SK-N-SH (cell line): Measurements from ENCODE around the gene ALDH16A1. TPM values are rescaled to one million over a fixed set of nuclear protein-coding genes. Genes with fewer than 3 reads are reported as not detected.

Experiments
- CTCF ChIA-PET: fragments of 300-600, 350-600 bp; formaldehyde crosslinking; extraction: SDS; loops from one replicate; lab custom pipeline; 2021; lab: Yijun Ruan, JAX
- POLR2A ChIA-PET: fragments of 350-600 bp; sonication (Branson Sonifier 250); formaldehyde crosslinking; extraction: SDS; loops from one replicate; lab custom pipeline; 2020; ENCODE audit warnings: antibody characterized with exemption, inconsistent platforms; lab: Yijun Ruan, JAX
- DNase-seq: peaks from one replicate; pipeline ENCODE4 v3.0.0; 2012
- H2AFZ ChIP-seq: fragments of 200-600 bp; sonication (generic); 2 replicates; pipeline ENCODE4 v1.8.1; 2016; ENCODE audit warnings: antibody characterized with exemption, mild to moderate bottlenecking, low read depth
- H3F3A ChIP-seq: fragments of 200-600 bp; sonication (generic); replicated peaks from 2 replicates; pipeline ENCODE3; 2016; ENCODE audit warnings: antibody characterized with exemption, mild to moderate bottlenecking; ENCODE audit not compliant: insufficient read depth
- H3K27ac ChIP-seq, 2 experiments: fragments of 200-500 bp in 1 of 2; fragments of 200-600 bp in 1 of 2; sonication (Bioruptor generic) in 1 of 2; sonication (generic), shearing (Covaris generic) in 1 of 2; 2 replicates each; pipeline versions ENCODE4 v1.5.1 to v1.6.1; 2014 to 2016; ENCODE audit warnings: low read depth in 2 of 2, inconsistent platforms in 1 of 2, low read length in 1 of 2, mild to moderate bottlenecking in 1 of 2, mixed read lengths in 1 of 2
- H3K27me3 ChIP-seq: fragments of 200-600 bp; sonication (generic), shearing (Covaris generic); 2 replicates; pipeline ENCODE4 v1.6.1; 2016; ENCODE audit warnings: mixed run types; ENCODE audit not compliant: insufficient read depth
- H3K36me3 ChIP-seq, 2 experiments: fragments of 200-500 bp in 1 of 2; fragments of 200-600 bp in 1 of 2; sonication (Bioruptor generic) in 1 of 2; sonication (generic) in 1 of 2; replicated peaks in 1 of 2; 2 replicates each; pipeline versions ENCODE3 to v1.5.1; 2014 to 2016; ENCODE audit warnings: low read length in 1 of 2, mild to moderate bottlenecking in 1 of 2; ENCODE audit not compliant: insufficient read depth in 2 of 2, control insufficient read depth in 1 of 2
- H3K4me1 ChIP-seq, 2 experiments: fragments of 200-500 bp in 1 of 2; fragments of 200-600 bp in 1 of 2; sonication (Bioruptor generic) in 1 of 2; sonication (generic), shearing (Covaris generic) in 1 of 2; 2 replicates each; pipeline versions ENCODE4 v1.5.1 to v1.6.1; 2014 to 2016; ENCODE audit warnings: low read depth in 1 of 2, low read length in 1 of 2, mixed run types in 1 of 2; ENCODE audit not compliant: insufficient read depth in 2 of 2, control insufficient read depth in 1 of 2
- H3K4me2 ChIP-seq: fragments of 200-600 bp; sonication (generic), shearing (Covaris generic); 2 replicates; pipeline ENCODE4 v1.6.1; 2017; ENCODE audit warnings: mixed run types
- H3K4me3 ChIP-seq, 2 experiments: fragments of 200-500 bp in 1 of 2; fragments of 200-600 bp in 1 of 2; sonication (Bioruptor generic) in 1 of 2; sonication (generic), shearing (Covaris generic) in 1 of 2; 2 replicates each; pipeline versions ENCODE4 v1.5.1 to v1.8.1; 2014 to 2016; ENCODE audit warnings: low read depth in 2 of 2, inconsistent platforms in 1 of 2, low read length in 1 of 2, mild to moderate bottlenecking in 1 of 2, mixed read lengths in 1 of 2, moderate library complexity in 1 of 2
- H3K79me2 ChIP-seq: fragments of 200-600 bp; sonication (generic); 2 replicates; pipeline ENCODE4 v1.8.1; 2017; ENCODE audit warnings: mild to moderate bottlenecking; ENCODE audit not compliant: insufficient read depth
- H3K9ac ChIP-seq: fragments of 200-600 bp; sonication (generic); 2 replicates; pipeline ENCODE4 v1.6.1; 2017; ENCODE audit warnings: mixed run types
- H3K9me2 ChIP-seq: fragments of 200-600 bp; sonication (generic); 2 replicates; pipeline ENCODE4 v1.6.1; 2017; ENCODE audit warnings: mixed run types
- H3K9me3 ChIP-seq: fragments of 200-600 bp; sonication (generic); 2 replicates; pipeline ENCODE4 v1.6.1; 2017; ENCODE audit warnings: mixed run types, mild to moderate bottlenecking, moderate library complexity
- H4K20me1 ChIP-seq: fragments of 200-600 bp; sonication (generic); 2 replicates; pipeline ENCODE4 v1.6.1; 2017; ENCODE audit warnings: mild to moderate bottlenecking, mixed run types; ENCODE audit not compliant: insufficient read depth
- ELF1 ChIP-seq: IDR thresholded peaks from 2 replicates; pipeline ENCODE4 v1.4.0; 2012
- EP300 ChIP-seq, 2 experiments: IDR thresholded peaks; 2 replicates each; pipeline versions ENCODE4 v1.4.0 to v1.6.1; 2012; ENCODE audit warnings: borderline replicate concordance in 1 of 2, low read depth in 1 of 2, low read length in 1 of 2
- EZH2phosphoT487 ChIP-seq: fragments of 200-600 bp; sonication (generic); IDR thresholded peaks from 2 replicates; pipeline ENCODE4 v1.6.1; 2017; ENCODE audit warnings: low read depth, mixed run types, mild to moderate bottlenecking, antibody characterized with exemption, moderate library complexity, borderline replicate concordance
- FOXJ3 ChIP-seq: sonication (generic); formaldehyde crosslinking; IDR thresholded peaks from 2 replicates; pipeline ENCODE4 v1.5.1; 2020; ENCODE audit warnings: mild to moderate bottlenecking, missing genetic modification reagents
- GABPA ChIP-seq: IDR thresholded peaks from 2 replicates; pipeline ENCODE4 v1.4.0; 2012; ENCODE audit warnings: low read depth, mild to moderate bottlenecking
- GATA2 ChIP-seq: sonication (generic); formaldehyde crosslinking; IDR thresholded peaks from 2 replicates; pipeline ENCODE4 v1.5.0; 2020; ENCODE audit warnings: mild to moderate bottlenecking, missing genetic modification reagents
- IRF3 ChIP-seq: fragments of 150-350 bp; IDR thresholded peaks from 2 replicates; pipeline ENCODE4 v1.6.1; 2016; ENCODE audit warnings: mild to moderate bottlenecking, low read depth, low read length
- JUND ChIP-seq: IDR thresholded peaks from 2 replicates; pipeline ENCODE4 v1.4.0; 2012
- MXI1 ChIP-seq: IDR thresholded peaks from 2 replicates; pipeline ENCODE4 v1.6.1; 2012; ENCODE audit warnings: mild to moderate bottlenecking, low read depth, low read length, improper control_type of control experiment
- RCOR1 ChIP-seq: fragments of 150-350 bp; IDR thresholded peaks from 2 replicates; pipeline ENCODE4 v1.6.1; 2017; ENCODE audit warnings: antibody characterized with exemption, low read length
- REST ChIP-seq: IDR thresholded peaks from 2 replicates; pipeline ENCODE4 v1.6.1; 2012; ENCODE audit warnings: mild to moderate bottlenecking, low read depth, low read length, moderate library complexity
- RFX5 ChIP-seq: IDR thresholded peaks from 2 replicates; pipeline ENCODE4 v1.6.1; 2012; ENCODE audit warnings: mild to moderate bottlenecking, improper control_type of control experiment, low read length
- SIN3A ChIP-seq: IDR thresholded peaks from 2 replicates; pipeline ENCODE4 v1.6.1; 2012; ENCODE audit warnings: low read depth, mild to moderate bottlenecking, low read length, moderate library complexity, borderline replicate concordance
- SMC3 ChIP-seq: IDR thresholded peaks from 2 replicates; pipeline ENCODE4 v1.6.1; 2012; ENCODE audit warnings: low read depth, low read length, improper control_type of control experiment
- TCF12 ChIP-seq: IDR thresholded peaks from 2 replicates; pipeline ENCODE4 v1.4.0; 2012
- TEAD4 ChIP-seq: IDR thresholded peaks from 2 replicates; pipeline ENCODE4 v1.4.0; 2012; ENCODE audit warnings: mild to moderate bottlenecking, borderline replicate concordance; ENCODE audit not compliant: insufficient read depth
- YY1 ChIP-seq: IDR thresholded peaks from 2 replicates; pipeline ENCODE4 v1.4.0; 2012; ENCODE audit warnings: low read depth, mild to moderate bottlenecking
- ZBTB33 ChIP-seq: IDR thresholded peaks from 2 replicates; pipeline ENCODE4 v1.4.0; 2012; ENCODE audit warnings: low read depth, borderline replicate concordance
- WGBS: methylation state at CpG from one replicate; pipeline ENCODE4 v1.1.6; 2017; ENCODE audit warnings: low lambda C conversion rate; 5-methylcytosine and 5-hydroxymethylcytosine counted together
- polyA plus RNA-seq, 3 experiments: library from polyadenylated mRNA; depleted of rRNA; stranded (reverse); fragments of >200 nt; gene quantifications; 2 replicates each; pipeline ENCODE4 v1.2.3, GENCODE V29; 2012

ALDH16A1 gene
- polyA plus RNA-seq, 1 of the 3 experiments (the other 2 are of a cell fraction): 15.7 TPM

- POLR2A ChIA-PET: no interaction called here
- no peak overlapping the region for H3K4me2 ChIP-seq
- no peak overlapping the region for H3K27ac ChIP-seq
- peaks cover 0 to 12% of the 10 kb centered on the region in 2 experiments; a peak in 1 of 4 replicates for H3K4me1 ChIP-seq
- H3K79me2 ChIP-seq: no peaks in the 10 kb centered on the region
- no peak overlapping the region for H3K9ac ChIP-seq
- 83% methylated on average over 5 of the region's 5 CpGs for WGBS
- no peak overlapping the region for H3K4me3 ChIP-seq
- no peaks in the 10 kb centered on the region for H3K36me3 ChIP-seq
- no peak for DNase-seq
- H3K27me3 ChIP-seq: no peaks in the 10 kb centered on the region
- no peaks in the 10 kb centered on the region for H4K20me1 ChIP-seq
- H2AFZ ChIP-seq: no peak overlapping the region
- no peaks in the 10 kb centered on the region for H3K9me2 ChIP-seq
- CTCF ChIA-PET: interaction anchor here (1.4 to 17.5 kb wide), 3 partner anchors 10 to 33 kb away, joined by 3 to 108 read pairs (median 14); no protein-coding TSS in a partner anchor
- no peaks in the 10 kb centered on the region for H3F3A ChIP-seq
- TF ChIP-seq MXI1 (no peak), ELF1 (no peak), EZH2phosphoT487 (no peak), EP300 (IDR thresholded peaks at IDR 0.05; ENCODE audit: borderline replicate concordance in 1 of 2, low read depth in 1 of 2, low read length in 1 of 2) (no peak), RFX5 (no peak), IRF3 (no peak), JUND (no peak), TCF12 (no peak), RCOR1 (no peak), REST (no peak), SIN3A (no peak), YY1 (no peak), TEAD4 (no peak), ZBTB33 (no peak), FOXJ3 (CRISPR knock-in tag) (no peak), GABPA (no peak), GATA2 (CRISPR knock-in tag) (no peak), SMC3 (no peak)
- H3K9me3 ChIP-seq: no peaks in the 10 kb centered on the region
These were observed 43.5 kb upstream of the ALDH16A1 start for GRCh38 chr19:49409441-49410029.
